Stimulated activated CD4-positive, alpha-beta T cell treated with anti-CD3 and anti-CD28 coated beads, Interleukin-4, amount 100 ng/mL, for 1 hour (primary cell): Measurements from ENCODE around the gene VPREB3.

Experiments used
- DNase-seq: peaks from one replicate; pipeline ENCODE4 v3.0.0-alpha.2; 2020

The VPREB3 gene

GRCh38 chr22:23754220-23754919, at the start of gene VPREB3:
Gene VPREB3, minus strand, starts transcription at chr22:23754425. Its CDS starts 62 bp downstream, at chr22:23754363.
- no peak for DNase-seq

GRCh38 chr22:23803001-23803819, 49.0 kb upstream of the VPREB3 start:
- no peak for DNase-seq

GRCh38 chr22:23801886-23802377, 47.7 kb upstream of the VPREB3 start:
- DNase-seq: no peak

- no peak for DNase-seq
Observed at GRCh38 chr22:23801238-23801821, 47.1 kb upstream of the VPREB3 start.

GRCh38 chr22:23800297-23801237, 46.3 kb upstream of the VPREB3 start:
- no peak for DNase-seq

GRCh38 chr22:23796461-23796860, 42.2 kb upstream of the VPREB3 start:
- no peak for DNase-seq

- DNase-seq: no peak
Observed at GRCh38 chr22:23793326-23793725, 39.1 kb upstream of the VPREB3 start.

- DNase-seq: no peak
Observed at GRCh38 chr22:23791738-23792645, 37.8 kb upstream of the VPREB3 start.

GRCh38 chr22:23790819-23791737, 36.9 kb upstream of the VPREB3 start:
- no peak for DNase-seq

GRCh38 chr22:23789638-23790037, 35.4 kb upstream of the VPREB3 start:
- no peak for DNase-seq

GRCh38 chr22:23789121-23789520, 34.9 kb upstream of the VPREB3 start:
- DNase-seq: no peak

- no peak for DNase-seq
Observed at GRCh38 chr22:23787910-23788309, 33.7 kb upstream of the VPREB3 start.

GRCh38 chr22:23787600-23787896, 33.3 kb upstream of the VPREB3 start:
- DNase-seq: no peak

GRCh38 chr22:23786752-23787599, 32.8 kb upstream of the VPREB3 start, which contains the start of gene SMARCB1:
Gene SMARCB1, plus strand, starts transcription at chr22:23786966. Its CDS starts 204 bp downstream, at chr22:23787170.
- peak; percentile 92 for DNase-seq

GRCh38 chr22:23786261-23786710, 32.1 kb upstream of the VPREB3 start:
- DNase-seq: no peak

GRCh38 chr22:23784215-23784732, 30.0 kb upstream of the VPREB3 start:
- no peak for DNase-seq

- DNase-seq: no peak
Observed at GRCh38 chr22:23783265-23784150, 29.3 kb upstream of the VPREB3 start.

GRCh38 chr22:23782703-23783102, 28.5 kb upstream of the VPREB3 start:
- DNase-seq: no peak
